HG03457 (cell line): ENCODE measurements around the gene PHF21A.

Experiments
- ATAC-seq: cut with Tn5 transposase; IDR thresholded peaks from one replicate; pipeline ENCODE4 v1.9.1; 2021; ENCODE audit warnings: moderate number of reproducible peaks; ENCODE audit not compliant: unreplicated experiment

The PHF21A gene

DNA sequence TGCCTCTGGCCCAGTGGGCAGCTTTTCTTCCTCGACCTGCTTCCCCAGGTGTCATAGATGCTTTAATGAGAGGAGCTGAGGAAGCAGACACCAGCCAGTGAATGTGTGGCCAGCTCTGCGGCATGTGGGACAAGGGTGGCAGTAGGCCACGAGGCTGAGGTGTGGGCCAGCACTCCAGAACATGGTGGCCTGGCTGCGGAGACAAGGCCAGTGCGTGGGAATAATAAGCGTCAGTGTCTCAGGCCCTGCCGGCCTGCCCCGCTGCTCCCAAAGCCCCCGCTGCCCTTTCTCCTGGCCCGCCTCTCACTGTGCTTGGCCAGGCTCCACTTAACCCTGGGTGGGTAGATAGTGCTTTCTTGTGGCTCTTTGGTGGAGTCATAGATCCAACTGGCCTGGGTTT lies 233.7 kb downstream of the PHF21A start:
- no peak for ATAC-seq

DNA sequence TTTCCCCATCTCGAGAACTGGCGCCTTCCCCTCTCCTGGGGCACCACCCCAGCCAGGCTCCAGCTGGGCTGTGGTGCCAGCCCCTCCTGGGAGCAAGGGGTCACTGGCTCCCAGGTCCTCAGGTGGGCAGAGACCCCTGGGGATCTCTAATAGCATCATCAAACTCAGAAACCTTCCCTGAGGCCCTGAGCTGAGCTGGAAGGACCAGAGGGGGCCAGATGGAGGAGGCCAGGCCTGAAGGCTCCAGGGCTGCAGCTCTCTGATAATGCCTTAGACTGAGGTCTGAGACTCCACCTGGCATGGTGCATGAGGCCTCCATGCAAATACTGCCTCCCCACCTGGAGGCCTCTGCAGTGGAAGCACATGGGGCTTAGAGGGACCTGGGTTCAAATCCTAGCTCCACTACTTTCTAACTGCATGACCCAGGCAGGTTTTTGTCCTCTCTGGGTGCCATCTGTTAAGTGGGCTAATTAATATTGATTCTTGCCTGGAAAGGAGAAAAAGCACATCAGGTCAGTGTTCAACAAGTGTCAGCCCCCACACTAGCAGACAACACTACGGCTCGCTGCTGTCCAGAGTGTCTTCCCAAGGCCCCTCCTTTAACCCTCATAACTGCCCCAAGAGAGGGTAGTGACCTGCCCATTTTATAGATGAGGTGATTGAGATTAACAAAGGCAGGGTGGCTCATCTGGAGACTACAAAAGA lies 234.3 kb downstream of the PHF21A start:
- no peak for ATAC-seq

DNA sequence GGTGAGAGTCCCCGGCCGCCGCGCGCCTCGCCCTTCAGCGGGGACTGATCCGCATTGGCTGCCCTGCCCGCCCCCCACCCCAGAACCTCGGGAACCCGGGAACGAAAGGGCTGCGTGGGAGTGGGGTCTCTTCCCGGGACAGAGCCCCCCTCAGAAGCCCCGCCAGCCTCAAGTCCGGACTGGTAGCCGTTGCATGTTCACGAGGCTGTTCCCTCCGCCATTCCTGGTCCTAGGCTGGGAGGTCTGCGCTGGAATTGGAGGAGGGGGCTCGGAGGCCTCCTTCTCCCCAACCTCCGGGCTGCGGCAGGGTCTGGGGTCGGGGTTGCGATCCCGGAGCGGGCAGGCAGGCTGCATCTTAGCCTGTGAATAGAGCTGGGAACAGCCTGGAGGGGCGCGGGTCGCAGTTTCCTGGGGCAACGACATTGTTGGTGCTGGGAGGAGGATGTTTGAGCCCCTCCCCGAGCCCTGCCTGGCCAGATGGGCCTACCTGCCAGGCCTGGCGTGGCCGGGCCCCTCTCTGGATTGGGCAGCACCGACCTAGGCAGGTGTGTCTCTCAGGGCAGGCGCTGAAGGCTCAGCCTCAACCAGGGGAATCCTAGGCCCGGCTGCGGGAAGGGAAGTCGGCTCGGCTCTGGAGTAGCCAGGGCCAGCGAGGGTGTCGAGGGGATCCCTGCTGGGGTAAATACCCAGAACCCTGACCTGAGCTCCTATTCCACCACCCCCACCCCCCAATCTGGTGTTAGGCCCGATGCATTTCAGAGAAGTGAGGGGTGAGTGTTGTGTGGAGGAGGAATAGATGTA lies 235.1 kb downstream of the PHF21A start:
- no peak for ATAC-seq

GRCh38 chr11:45885274-45885920 lies 235.9 kb downstream of the PHF21A start, which contains the start of gene MAPK8IP1:
Gene MAPK8IP1 (plus strand): TSS chr11:45885651. CDS start chr11:45885821, 170 bp downstream.
- ATAC-seq, result no peak

DNA sequence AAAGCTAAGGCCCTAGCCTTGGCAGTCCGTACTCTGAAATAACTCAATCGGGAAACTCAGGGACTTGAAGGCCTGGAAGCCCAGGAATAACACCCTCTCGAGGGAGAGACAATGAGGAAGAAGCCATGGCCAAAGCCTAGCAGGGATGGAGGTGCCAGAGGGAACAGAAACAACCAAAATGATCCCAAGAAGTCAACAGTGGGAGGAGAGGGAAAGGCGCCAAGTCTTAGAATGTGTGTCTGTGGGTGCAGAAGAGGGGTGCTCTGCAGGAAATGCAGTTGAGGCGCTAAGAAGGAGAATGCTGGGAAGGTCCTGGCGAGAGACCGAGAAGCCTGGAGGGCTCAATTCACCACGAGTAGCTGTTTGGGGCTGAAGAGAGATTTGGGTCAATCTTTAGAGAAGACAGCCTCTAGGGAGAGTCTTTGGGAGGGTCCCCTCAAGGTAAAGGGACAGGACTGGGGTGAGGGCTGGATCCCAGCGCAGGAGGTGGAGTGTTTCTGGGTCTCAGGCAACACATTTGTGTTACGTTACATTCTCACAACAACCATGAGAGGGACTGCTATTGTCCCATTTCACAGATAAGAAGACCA lies 236.6 kb downstream of the PHF21A start:
- no peak for ATAC-seq
